Measurements from ENCODE around the gene PNPLA2.

Gene PNPLA2

GRCh38 chr11:849951-850774 lies 31.4 kb downstream of the PNPLA2 start:
- TF ChIP-seq CTCF (conservative IDR thresholded peaks at IDR 0.05; ENCODE audit: low read length): no peak
- H3K4me3 ChIP-seq (ENCODE audit: low read length): peak overlapping the region; percentile 26; the same call in 1 of the 2 replicates
- no peak for DNase-seq (ENCODE audit: low read depth)

- no peak overlapping the region for H3K4me3 ChIP-seq (ENCODE audit: low read length)
- TF ChIP-seq CTCF (conservative IDR thresholded peaks at IDR 0.05; ENCODE audit: low read length): no peak
- DNase-seq (ENCODE audit: low read depth): no peak
These were observed 32.4 kb downstream of the PNPLA2 start for GRCh38 chr11:850775-851763.

GRCh38 chr11:852762-853161 lies 34.0 kb downstream of the PNPLA2 start:
- no peak overlapping the region for H3K4me3 ChIP-seq (ENCODE audit: low read length)
- TF ChIP-seq CTCF (conservative IDR thresholded peaks at IDR 0.05; ENCODE audit: low read length): no peak
- no peak for DNase-seq (ENCODE audit: low read depth)

- DNase-seq (ENCODE audit: low read depth): no peak
- no peak for TF ChIP-seq CTCF (conservative IDR thresholded peaks at IDR 0.05; ENCODE audit: low read length)
- H3K4me3 ChIP-seq (ENCODE audit: low read length): no peak overlapping the region
These were observed 35.2 kb downstream of the PNPLA2 start for GRCh38 chr11:853682-854448.

- no peak overlapping the region for H3K4me3 ChIP-seq (ENCODE audit: low read length)
- no peak for TF ChIP-seq CTCF (conservative IDR thresholded peaks at IDR 0.05; ENCODE audit: low read length)
- no peak for DNase-seq (ENCODE audit: low read depth)
These were observed 36.1 kb downstream of the PNPLA2 start for GRCh38 chr11:854601-855329.

- DNase-seq (ENCODE audit: low read depth): no peak
- no peak overlapping the region for H3K4me3 ChIP-seq (ENCODE audit: low read length)
- TF ChIP-seq CTCF (conservative IDR thresholded peaks at IDR 0.05; ENCODE audit: low read length): no peak
These were observed 36.6 kb downstream of the PNPLA2 start for GRCh38 chr11:855330-855674.
